B cell (primary cell): Measurements from ENCODE around the gene FKBP2. TPM values are rescaled to one million over a fixed set of nuclear protein-coding genes. Genes with fewer than 3 reads are reported as not detected.

ENCODE experiments used
- ATAC-seq: fragments of 200-7000 bp; cut with Tn5 transposase; one replicate; pipeline ENCODE4 v1.10.0; 2021; ENCODE audit warnings: low read depth, mild to moderate bottlenecking, moderate number of reproducible peaks, moderate library complexity
- CTCF ChIA-PET: fragments of 350-600 bp; sonication (Branson Sonifier 250); formaldehyde crosslinking; loops from one replicate; lab custom pipeline; 2021; ENCODE audit warnings: antibody characterized with exemption, inconsistent platforms; lab: Charles Lee
- POLR2A ChIA-PET: fragments of 350-600 bp; sonication (Branson Sonifier 250); formaldehyde crosslinking; loops from one replicate; lab custom pipeline; 2021; ENCODE audit warnings: antibody characterized with exemption; lab: Charles Lee
- DNase-seq: peaks from one replicate; pipeline ENCODE4 v3.0.0; 2013
- H2AFZ ChIP-seq: 2 replicates; pipeline ENCODE4 v1.6.1; 2012; ENCODE audit warnings: mild to moderate bottlenecking, low read depth, low read length; ENCODE audit not compliant: insufficient read depth, poor library complexity, severe bottlenecking
- H3K27ac ChIP-seq, 2 donors: 1 replicate in 1 of 2; 2 replicates in 1 of 2; pipeline ENCODE4 v1.5.1; 2012 to 2013; ENCODE audit warnings: low read length in 2 of 2, mild to moderate bottlenecking in 2 of 2, moderate library complexity in 1 of 2
- H3K27me3 ChIP-seq, 4 experiments: fragments of 200-600 bp in 1 of 4; sonication (generic) in 1 of 4; replicated peaks in 1 of 4; 1 replicate in 2 of 4; 2 replicates in 2 of 4; pipeline versions ENCODE4 v1.6.1 to v1.7.0; 2013 to 2016; ENCODE audit warnings: low read length in 3 of 4, mild to moderate bottlenecking in 2 of 4, mixed read lengths in 1 of 4, moderate library complexity in 1 of 4; ENCODE audit not compliant: insufficient read depth in 4 of 4, control insufficient read depth in 3 of 4; ENCODE audit errors: control extremely low read depth in 1 of 4
- H3K36me3 ChIP-seq, 2 experiments: replicated peaks in 1 of 2; 1 replicate in 1 of 2; 2 replicates in 1 of 2; pipeline versions ENCODE4 v1.6.1 to v1.7.1; 2013; ENCODE audit warnings: low read length in 1 of 2; ENCODE audit not compliant: insufficient read depth in 2 of 2, control insufficient read depth in 1 of 2; ENCODE audit errors: control extremely low read depth in 1 of 2, extremely low read depth in 1 of 2
- H3K4me1 ChIP-seq, 2 donors: fragments of 200-600 bp in 1 of 2; sonication (generic) in 1 of 2; 1 replicate in 1 of 2; 2 replicates in 1 of 2; pipeline versions ENCODE4 v1.5.1 to v1.6.1; 2013 to 2017; ENCODE audit warnings: low read length in 2 of 2; ENCODE audit not compliant: control insufficient read depth in 2 of 2, insufficient read depth in 2 of 2
- H3K4me2 ChIP-seq: replicated peaks from 2 replicates; pipeline ENCODE3; 2012; ENCODE audit warnings: mild to moderate bottlenecking, low read depth, low read length; ENCODE audit not compliant: poor library complexity, severe bottlenecking
- H3K4me3 ChIP-seq, 5 experiments: fragments of 200-600 bp in 1 of 5; sonication (generic) in 1 of 5; 1 replicate in 3 of 5; 2 replicates in 2 of 5; pipeline versions ENCODE4 v1.5.1 to v1.7.0; 2011 to 2016; ENCODE audit warnings: low read length in 4 of 5, mild to moderate bottlenecking in 4 of 5, low read depth in 2 of 5, control low read depth in 1 of 5, moderate library complexity in 1 of 5; ENCODE audit not compliant: insufficient read depth in 1 of 5; ENCODE audit errors: control extremely low read depth in 1 of 5, extremely low read depth in 1 of 5
- H3K79me2 ChIP-seq: fragments of 200-600 bp; sonication (generic); one replicate; pipeline ENCODE4 v1.6.0; 2016; ENCODE audit warnings: low read length; ENCODE audit not compliant: control insufficient read depth, insufficient read depth
- H3K9ac ChIP-seq: fragments of 200-600 bp; sonication (generic); 2 replicates; pipeline ENCODE4 v1.6.1; 2017; ENCODE audit warnings: mild to moderate bottlenecking, low read length, moderate library complexity
- H3K9me3 ChIP-seq, 3 donors: one replicate each; pipeline versions ENCODE4 v1.6.1 to v1.7.1; 2013; ENCODE audit warnings: low read length in 2 of 3; ENCODE audit not compliant: control insufficient read depth in 2 of 3, insufficient read depth in 1 of 3; ENCODE audit errors: control extremely low read depth in 1 of 3
- H4K20me1 ChIP-seq: 2 replicates; pipeline ENCODE4 v1.6.0; 2012; ENCODE audit warnings: mild to moderate bottlenecking, low read length; ENCODE audit not compliant: insufficient read depth, control insufficient read depth, poor library complexity, severe bottlenecking
- H3K27ac Mint-ChIP-seq: one replicate; pipeline ENCODE4 v1.8.0; 2021; ENCODE audit warnings: mixed read lengths
- H3K27me3 Mint-ChIP-seq: one replicate; pipeline ENCODE4 v1.8.0; 2021; ENCODE audit warnings: mixed read lengths
- H3K4me1 Mint-ChIP-seq: one replicate; pipeline ENCODE4 v1.8.0; 2021; ENCODE audit warnings: mixed read lengths
- H3K4me3 Mint-ChIP-seq: one replicate; pipeline ENCODE4 v1.8.0; 2021; ENCODE audit warnings: mixed read lengths
- H3K9me3 Mint-ChIP-seq: one replicate; pipeline ENCODE4 v1.8.0; 2022; ENCODE audit warnings: mixed read lengths; ENCODE audit not compliant: insufficient read depth
- EZH2 ChIP-seq: IDR thresholded peaks from 2 replicates; pipeline ENCODE4 v1.6.1; 2012; ENCODE audit warnings: borderline replicate concordance, low read depth, mild to moderate bottlenecking, moderate library complexity, low read length; ENCODE audit not compliant: insufficient read depth, poor library complexity, severe bottlenecking
- WGBS: methylation state at CpG from one replicate; pipeline ENCODE4 v1.1.5; 2013; ENCODE audit warnings: missing lambda C conversion rate; ENCODE audit not compliant: insufficient coverage; 5-methylcytosine and 5-hydroxymethylcytosine counted together
- intact Hi-C: fragments of 100-400 bp; cut with micrococcal nuclease; formaldehyde crosslinking; loops from one replicate; pipeline ENCODE4 v1.10.0; 2022
- polyA plus RNA-seq: library from polyadenylated mRNA; depleted of rRNA; stranded (reverse); fragments of >200 nt; gene quantifications from 2 replicates; pipeline ENCODE4 v1.2.3, GENCODE V29; 2012
- total RNA-seq, 2 donors: library from RNA; stranded (reverse); fragments of 120-200 nt in 1 of 2; gene quantifications; 1 replicate in 1 of 2; 2 replicates in 1 of 2; pipeline versions ENCODE4 v1.2.3 to v1.2.4, GENCODE V29; 2013 to 2022
- TF ChIP-seq, protein P1 (sequence below): fragments of 200-600 bp; IDR thresholded peaks from one replicate; pipeline ENCODE4 v1.8.0; 2022; ENCODE audit warnings: antibody characterized with exemption, mild to moderate bottlenecking

Gene FKBP2
- total and polyA plus RNA-seq, 2 donors (not counting 1 experiment from before 2014, with no cell fraction given): 23.7 to 38.2 TPM

DNA sequence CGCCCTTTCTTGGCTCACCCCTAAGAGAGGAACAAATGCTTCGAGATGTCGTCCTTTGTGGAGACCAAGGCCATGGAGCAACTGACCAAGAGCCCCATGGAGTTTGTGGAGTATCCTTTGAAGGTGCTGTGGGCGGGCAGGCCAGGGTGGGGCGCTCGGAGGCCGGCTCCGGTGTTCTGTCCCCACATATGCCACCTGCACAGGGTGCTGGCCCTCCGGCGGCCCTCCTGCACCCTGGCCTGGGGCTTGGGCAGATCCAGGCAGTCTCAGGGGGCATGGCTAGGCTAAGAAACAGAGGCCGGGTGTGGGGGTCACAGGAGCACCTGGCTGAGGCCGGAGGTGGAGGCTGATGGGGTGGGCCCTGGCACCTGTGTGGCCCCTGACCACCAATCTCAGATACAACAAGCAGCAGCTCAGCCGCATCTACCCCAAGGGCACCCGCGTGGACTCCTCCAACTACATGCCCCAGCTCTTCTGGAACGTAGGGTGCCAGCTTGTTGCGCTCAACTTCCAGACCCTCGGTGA is 20.7 kb downstream of the FKBP2 start:
- Histone ChIP-seq H3K79me2 (no peaks in the 10 kb centered on the region), H3K36me3 (no peaks in the 10 kb centered on the region), H3K4me1 (no peaks in the 10 kb centered on the region), H2AFZ (no peak overlapping the region), H3K9ac (no peak overlapping the region), H3K9me3 (no peaks in the 10 kb centered on the region), H3K27me3 (no peaks in the 10 kb centered on the region), H3K27ac (no peak overlapping the region), H4K20me1 (no peaks in the 10 kb centered on the region), H3K4me3 (no peak overlapping the region), H3K4me2 (no peak overlapping the region)
- TF ChIP-seq, protein P1, sequence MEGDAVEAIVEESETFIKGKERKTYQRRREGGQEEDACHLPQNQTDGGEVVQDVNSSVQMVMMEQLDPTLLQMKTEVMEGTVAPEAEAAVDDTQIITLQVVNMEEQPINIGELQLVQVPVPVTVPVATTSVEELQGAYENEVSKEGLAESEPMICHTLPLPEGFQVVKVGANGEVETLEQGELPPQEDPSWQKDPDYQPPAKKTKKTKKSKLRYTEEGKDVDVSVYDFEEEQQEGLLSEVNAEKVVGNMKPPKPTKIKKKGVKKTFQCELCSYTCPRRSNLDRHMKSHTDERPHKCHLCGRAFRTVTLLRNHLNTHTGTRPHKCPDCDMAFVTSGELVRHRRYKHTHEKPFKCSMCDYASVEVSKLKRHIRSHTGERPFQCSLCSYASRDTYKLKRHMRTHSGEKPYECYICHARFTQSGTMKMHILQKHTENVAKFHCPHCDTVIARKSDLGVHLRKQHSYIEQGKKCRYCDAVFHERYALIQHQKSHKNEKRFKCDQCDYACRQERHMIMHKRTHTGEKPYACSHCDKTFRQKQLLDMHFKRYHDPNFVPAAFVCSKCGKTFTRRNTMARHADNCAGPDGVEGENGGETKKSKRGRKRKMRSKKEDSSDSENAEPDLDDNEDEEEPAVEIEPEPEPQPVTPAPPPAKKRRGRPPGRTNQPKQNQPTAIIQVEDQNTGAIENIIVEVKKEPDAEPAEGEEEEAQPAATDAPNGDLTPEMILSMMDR: no peak
- no peak for TF ChIP-seq EZH2
- DNase-seq (no peak), ATAC-seq (no peak)
- CTCF ChIA-PET: interaction anchor here (1.1 kb wide), 1 partner anchor 57 kb away, joined by 4 read pairs; no protein-coding TSS in a partner anchor
- Mint-ChIP-seq H3K27ac (no peak overlapping the region), H3K9me3 (no peaks in the 10 kb centered on the region), H3K4me3 (no peak overlapping the region), H3K4me1 (no peaks in the 10 kb centered on the region), H3K27me3 (no peaks in the 10 kb centered on the region)
- WGBS: 99% methylated on average over 18 of the region's 18 CpGs
- POLR2A ChIA-PET: interaction anchor here (0.6 kb wide), 1 partner anchor 31 kb away, joined by 7 read pairs; no protein-coding TSS in a partner anchor
- intact Hi-C loops: no loop called here

DNA sequence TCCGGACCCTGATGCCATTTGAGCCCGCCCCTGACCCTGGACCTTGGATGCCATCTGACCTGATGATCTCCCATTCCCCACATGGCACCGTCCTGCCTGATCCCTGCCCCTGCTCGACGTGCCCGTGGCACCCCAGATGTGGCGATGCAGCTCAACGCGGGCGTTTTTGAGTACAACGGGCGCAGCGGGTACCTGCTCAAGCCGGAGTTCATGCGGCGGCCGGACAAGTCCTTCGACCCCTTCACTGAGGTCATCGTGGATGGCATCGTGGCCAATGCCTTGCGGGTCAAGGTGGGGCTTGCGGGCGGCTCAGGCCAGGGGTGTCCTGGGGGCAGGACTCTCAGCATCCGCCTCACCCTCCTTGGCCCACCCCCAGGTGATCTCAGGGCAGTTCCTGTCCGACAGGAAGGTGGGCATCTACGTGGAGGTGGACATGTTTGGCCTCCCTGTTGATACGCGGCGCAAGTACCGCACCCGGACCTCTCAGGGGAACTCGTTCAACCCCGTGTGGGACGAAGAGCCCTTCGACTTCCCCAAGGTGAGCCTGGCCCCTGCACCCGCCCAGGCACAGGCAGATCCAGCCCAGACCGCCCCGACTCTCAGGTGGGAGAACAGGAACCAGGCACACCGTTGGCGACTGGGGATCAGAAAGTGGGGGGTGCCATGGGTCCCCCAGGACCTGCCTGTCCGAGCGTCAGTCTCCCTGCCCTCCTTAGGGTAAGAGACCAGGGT is 21.5 kb downstream of the FKBP2 start:
- DNase-seq (no peak), ATAC-seq (no peak)
- H2AFZ ChIP-seq: no peak overlapping the region
- H4K20me1 ChIP-seq: no peaks in the 10 kb centered on the region
- no peaks in the 10 kb centered on the region for H3K9me3 Mint-ChIP-seq
- H3K4me2 ChIP-seq: no peak overlapping the region
- 96% methylated on average over 42 of the region's 42 CpGs for WGBS
- TF ChIP-seq EZH2: no peak
- TF ChIP-seq, protein P1: no peak
- no peak overlapping the region for H3K9ac ChIP-seq
- H3K27me3 ChIP-seq: no peaks in the 10 kb centered on the region
- ChIA-PET POLR2A (no interaction called here), CTCF (interaction anchor here (1.1 kb wide), 1 partner anchor 58 kb away, joined by 4 read pairs; no protein-coding TSS in a partner anchor)
- H3K4me1 ChIP-seq: no peaks in the 10 kb centered on the region
- H3K36me3 ChIP-seq: no peaks in the 10 kb centered on the region
- H3K79me2 ChIP-seq: no peaks in the 10 kb centered on the region
- no peak overlapping the region for H3K27ac ChIP-seq
- no peak overlapping the region for H3K4me3 Mint-ChIP-seq
- intact Hi-C loops: no loop called here
- H3K4me1 Mint-ChIP-seq: no peaks in the 10 kb centered on the region
- no peak overlapping the region for H3K27ac Mint-ChIP-seq
- H3K27me3 Mint-ChIP-seq: no peaks in the 10 kb centered on the region
- H3K9me3 ChIP-seq: no peaks in the 10 kb centered on the region
- no peak overlapping the region for H3K4me3 ChIP-seq
